HS-27A (cell line): ENCODE data around the gene ASRGL1.
"Not testable (repeated sequence)": the region's sequence is repeated elsewhere in the genome, so short reads cannot be mapped to it uniquely, and the experiment has no call there.

Experiments
- DNase-seq: peaks from one replicate; pipeline ENCODE4 v3.0.0-alpha.2; 2012; ENCODE audit warnings: low read depth, missing footprints

Gene ASRGL1

GRCh38 chr11:62337303-62338181 lies at the start of gene ASRGL1:
ASRGL1 (plus strand) TSS chr11:62337448; CDS start chr11:62337978, 530 bp downstream.
- no peak for DNase-seq

- no peak for DNase-seq
These were observed 41.7 kb upstream of the ASRGL1 start for GRCh38 chr11:62295504-62295903.

DNA sequence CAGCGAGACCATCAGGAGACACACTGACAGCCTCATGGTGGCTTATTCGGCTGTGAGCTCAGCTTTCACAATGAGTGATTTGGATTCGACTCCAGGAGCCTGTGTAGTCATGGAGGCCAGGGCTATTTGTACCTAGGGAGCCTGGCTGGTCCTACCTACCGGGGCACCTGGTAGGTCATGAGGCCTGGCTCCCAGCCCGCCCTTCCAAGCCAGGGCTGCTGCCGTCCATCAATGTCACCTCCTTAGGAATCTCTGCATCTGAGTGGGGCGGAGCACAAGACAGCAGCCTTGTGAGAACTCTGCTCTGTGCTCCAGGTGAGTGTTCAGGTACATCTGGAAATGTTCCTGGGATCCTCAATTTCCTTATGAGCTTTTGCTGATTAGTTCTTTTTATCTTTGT lies 38.3 kb upstream of the ASRGL1 start, which contains the start of gene SCGB1D4:
Gene SCGB1D4 (minus strand): TSS at position 101 of the 400 bp plus-strand sequence. CDS start 65 bp downstream, at position 36.
- DNase-seq: no peak

DNA sequence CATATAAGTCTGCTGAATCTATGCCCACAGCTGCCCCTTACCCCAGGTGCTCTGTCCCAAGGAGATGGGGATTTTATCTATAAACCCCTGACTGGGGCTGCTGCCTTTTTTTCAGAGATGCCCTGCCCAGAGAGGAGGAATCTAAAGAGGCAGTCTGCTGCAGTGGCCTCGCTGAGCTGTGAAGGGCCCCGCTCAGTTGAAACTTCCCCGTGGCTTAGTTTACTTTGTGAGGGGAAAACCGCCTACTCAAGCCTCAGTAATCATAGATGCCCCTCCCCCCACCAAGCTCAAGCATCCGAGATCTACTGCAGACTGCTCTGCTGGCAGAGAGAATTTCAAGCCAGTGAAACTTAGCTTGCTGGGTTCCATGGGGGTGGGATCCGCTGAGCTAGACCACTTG lies 31.0 kb upstream of the ASRGL1 start:
- no peak for DNase-seq

DNA sequence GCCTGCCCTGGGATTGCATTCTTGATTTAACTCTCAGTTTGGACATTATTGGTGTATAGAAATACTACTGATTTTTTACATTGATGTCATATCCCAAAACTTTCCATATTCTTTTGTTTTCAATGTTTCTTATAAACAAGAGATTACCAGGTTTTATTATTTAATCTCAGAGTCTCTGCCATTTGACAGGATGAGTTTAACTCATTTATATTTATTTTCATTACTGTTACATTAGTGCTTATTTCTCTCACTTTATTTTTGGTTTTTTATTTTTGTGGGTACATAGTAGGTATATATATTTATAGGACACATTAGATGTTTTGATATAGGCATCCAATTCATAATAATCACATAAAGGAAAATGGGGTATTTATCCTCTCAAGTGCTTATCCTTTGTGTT lies 29.3 kb upstream of the ASRGL1 start:
- DNase-seq: no peak

GRCh38 chr11:62309991-62310390 lies 27.3 kb upstream of the ASRGL1 start:
- no peak for DNase-seq

DNA sequence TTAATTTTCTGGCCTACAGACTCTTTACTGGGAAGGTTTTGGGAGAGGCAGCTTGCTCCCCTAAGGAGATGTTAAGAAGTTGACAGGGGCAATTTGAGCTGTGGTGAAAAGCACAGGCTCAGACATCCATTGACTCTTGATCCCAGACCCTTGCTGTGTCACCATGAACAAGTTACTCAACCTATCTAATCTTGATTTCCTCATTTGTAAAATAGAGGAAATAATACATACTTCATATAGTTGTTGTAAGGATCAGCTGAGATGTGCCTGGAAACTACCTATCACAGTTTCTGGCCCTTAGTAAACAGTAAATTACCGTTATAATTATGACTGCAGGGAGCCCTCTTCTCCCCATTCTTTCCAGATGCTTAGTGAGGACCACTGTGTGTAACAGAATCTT lies 21.8 kb upstream of the ASRGL1 start:
- no peak for DNase-seq

DNA sequence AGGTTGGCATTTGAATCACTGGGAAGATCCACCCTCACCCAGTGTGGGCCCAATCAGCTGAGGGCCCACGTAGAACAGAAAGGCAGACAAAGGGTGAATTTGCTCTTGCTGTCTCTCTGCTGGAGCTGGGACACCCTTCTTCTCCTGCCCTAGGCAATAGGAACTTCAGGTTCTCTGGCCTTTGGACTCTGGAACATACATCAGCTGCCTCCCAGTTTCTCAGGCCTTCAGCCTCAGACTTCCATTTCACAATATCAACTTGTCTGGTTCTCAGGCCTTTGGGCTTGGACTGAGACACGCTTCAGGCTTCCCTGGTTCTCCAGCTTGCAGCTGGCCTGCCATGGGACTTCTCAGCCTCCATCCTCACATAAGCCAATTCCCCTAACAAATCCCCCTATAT lies 14.7 kb upstream of the ASRGL1 start:
- DNase-seq: no peak

- peak; percentile 8 for DNase-seq
These were observed 12.3 kb upstream of the ASRGL1 start for GRCh38 chr11:62324731-62325556.

GRCh38 chr11:62325781-62326180 lies 11.5 kb upstream of the ASRGL1 start:
- not testable (repeated sequence) for DNase-seq

DNA sequence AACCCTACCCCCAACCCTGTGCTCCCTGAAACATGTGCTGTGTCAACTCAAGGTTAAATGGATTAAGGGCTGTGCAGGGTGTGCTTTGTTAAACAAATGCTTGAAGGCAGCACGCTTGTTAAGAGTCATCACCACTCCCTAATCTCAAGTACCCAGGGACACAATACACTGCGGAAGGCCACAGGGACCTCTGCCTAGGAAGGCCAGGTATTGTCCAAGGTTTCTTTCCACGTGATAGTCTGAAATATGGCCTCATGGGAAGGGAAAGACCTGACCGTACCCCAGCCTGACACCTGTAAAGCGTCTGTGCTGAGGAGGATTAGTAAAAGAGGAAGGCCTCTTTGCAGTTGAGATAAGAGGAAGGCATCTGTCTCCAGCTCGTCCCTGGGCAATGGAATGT lies 10.5 kb upstream of the ASRGL1 start:
- DNase-seq: not testable (repeated sequence)

DNA sequence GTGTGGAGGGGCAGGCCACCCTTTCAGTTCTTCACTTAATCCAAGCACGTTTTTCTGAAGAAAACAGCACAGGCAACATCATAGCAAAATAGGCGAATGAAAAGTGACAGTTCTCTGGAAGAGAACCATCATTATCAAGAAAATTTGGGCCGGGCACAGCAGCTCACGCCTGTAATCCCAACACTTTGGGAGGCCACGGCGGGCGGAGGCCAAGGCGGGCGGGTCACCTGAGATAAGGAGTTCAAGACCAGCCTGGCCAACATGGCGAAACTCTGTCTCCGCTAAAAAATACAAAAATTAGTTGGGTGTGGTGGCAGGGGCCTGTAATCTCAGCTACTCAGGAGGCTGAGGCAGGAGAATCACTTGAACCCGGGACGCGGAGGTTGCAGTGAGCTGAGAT lies 9.7 kb upstream of the ASRGL1 start:
- not testable (repeated sequence) for DNase-seq

DNA sequence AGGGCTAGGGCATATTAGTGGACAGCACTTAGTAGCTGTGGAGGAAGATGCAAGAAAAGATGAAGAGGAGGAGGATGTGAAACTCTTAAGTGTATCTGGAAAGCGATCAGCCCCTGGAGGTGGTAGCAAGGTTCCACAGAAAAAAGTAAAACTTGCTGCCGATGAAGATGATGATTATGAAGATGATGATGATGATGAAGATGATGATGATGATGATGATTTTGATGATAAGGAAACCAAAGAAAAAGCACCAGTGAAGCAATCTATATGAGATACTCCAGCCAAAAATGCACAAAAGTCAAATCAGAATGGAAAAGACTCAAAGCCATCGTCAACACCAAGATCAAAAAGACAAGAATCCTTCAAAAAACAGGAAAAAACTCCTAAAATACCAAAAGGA lies 6.0 kb upstream of the ASRGL1 start:
- not testable (repeated sequence) for DNase-seq

GRCh38 chr11:62333768-62334167 lies 3.5 kb upstream of the ASRGL1 start:
- no peak for DNase-seq

- not testable (repeated sequence) for DNase-seq
These were observed 322 bp upstream of the ASRGL1 start for GRCh38 chr11:62336949-62337302.

DNA sequence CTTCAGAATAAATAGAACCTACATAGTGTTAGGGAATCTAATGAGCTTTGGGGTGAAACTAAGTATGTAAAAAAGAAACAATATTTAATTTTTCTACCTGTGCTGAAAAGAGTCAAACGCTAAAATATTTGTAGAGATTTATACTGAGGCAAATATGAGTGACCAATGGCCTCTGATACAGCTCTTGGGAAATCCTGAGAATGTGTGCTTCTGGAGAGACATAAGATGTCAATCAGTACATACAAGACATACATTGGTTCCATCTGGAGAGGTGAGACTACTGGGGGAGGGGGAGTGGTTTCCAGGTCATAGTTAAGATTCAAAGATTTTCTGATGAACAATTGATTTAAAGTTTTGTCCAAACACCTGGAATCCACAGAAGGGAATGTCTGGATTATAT lies 970 bp downstream of the ASRGL1 start:
- no peak for DNase-seq

DNA sequence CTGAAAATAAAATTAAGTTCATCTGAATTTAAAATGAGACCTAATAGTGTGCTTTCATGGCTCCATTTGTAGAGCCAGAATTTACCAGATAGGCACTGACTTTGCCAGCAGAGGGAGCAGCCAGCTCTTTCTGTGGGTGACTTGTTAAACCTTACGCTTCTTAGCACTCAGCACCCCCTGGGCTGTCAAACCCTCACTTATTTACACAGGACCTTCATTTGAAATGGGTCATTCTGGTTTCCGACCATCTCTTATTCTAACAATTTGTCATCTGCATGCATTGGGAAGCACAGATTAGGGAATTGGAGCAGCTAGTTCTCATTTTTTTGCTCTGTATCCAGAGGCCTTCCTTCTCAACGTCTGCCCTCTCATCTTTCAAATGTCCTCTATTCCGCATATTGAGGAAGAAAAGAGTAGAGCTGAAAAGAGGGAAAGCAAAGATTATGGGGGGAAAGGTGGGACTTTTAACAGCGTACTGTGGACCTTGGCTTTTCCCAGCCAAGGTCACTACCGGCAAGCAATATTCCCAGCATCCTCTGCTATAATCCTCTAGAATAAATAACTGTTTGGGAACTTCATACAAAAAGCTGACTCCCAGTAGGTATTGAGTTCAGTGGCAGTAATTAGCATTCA lies 3.1 kb downstream of the ASRGL1 start:
- peak; percentile 14 for DNase-seq

- no peak for DNase-seq
These were observed 4.3 kb downstream of the ASRGL1 start for GRCh38 chr11:62341588-62341987.

GRCh38 chr11:62343646-62344190 lies 6.5 kb downstream of the ASRGL1 start:
- DNase-seq: not testable (repeated sequence)

GRCh38 chr11:62344210-62344609 lies 7.0 kb downstream of the ASRGL1 start:
- no peak for DNase-seq

DNA sequence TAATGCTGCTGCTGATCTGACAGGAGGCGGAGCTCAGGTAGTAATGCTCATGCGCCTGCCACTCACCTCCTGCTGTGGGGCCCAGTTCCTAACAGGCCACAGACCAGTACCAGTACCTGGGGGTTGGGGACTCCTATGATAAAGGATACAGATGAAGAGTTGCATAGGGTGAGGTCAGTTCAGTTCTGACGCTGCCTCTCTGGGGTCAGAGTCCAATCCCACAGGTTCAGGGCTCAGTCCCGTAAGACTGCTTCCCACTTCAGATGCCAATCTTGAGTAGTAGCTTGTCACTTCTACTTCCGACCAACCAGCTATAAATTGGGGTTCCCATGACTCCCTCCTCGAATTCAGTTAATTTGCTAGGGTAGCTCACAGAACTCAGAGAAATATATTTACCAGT lies 8.6 kb downstream of the ASRGL1 start:
- no peak for DNase-seq
